Activated T-cell treated with anti-CD3 and anti-CD28 coated beads for 24 hours (primary cell): ENCODE measurements around the gene REEP3.
"Not testable (repeated sequence)": the region's sequence is repeated elsewhere in the genome, so short reads cannot be mapped to it uniquely, and the experiment has no call there.

ENCODE experiments used
- DNase-seq: peaks from one replicate; pipeline ENCODE4 v3.0.0-alpha.2; 2020; ENCODE audit warnings: low read depth

Gene REEP3

DNA sequence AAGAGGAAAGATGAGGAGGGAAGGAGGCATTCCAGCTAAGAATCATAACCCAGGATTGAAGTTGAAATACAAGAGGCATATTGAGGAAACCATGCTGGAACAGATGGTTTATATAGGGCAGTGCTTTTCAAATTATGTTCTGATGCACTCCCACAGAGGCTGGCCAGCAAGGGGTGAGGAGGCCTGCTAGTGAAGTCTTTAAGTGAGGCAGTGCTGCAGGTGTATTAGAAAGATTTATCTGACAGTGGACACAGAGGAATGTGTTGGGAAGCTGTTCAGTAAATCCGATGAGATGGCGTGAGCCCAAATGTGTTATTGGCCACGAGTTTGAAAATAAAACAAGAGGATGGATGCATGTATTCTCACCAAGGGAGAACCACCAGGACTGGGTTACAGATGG is 28.6 kb downstream of the REEP3 start:
- no peak for DNase-seq

DNA sequence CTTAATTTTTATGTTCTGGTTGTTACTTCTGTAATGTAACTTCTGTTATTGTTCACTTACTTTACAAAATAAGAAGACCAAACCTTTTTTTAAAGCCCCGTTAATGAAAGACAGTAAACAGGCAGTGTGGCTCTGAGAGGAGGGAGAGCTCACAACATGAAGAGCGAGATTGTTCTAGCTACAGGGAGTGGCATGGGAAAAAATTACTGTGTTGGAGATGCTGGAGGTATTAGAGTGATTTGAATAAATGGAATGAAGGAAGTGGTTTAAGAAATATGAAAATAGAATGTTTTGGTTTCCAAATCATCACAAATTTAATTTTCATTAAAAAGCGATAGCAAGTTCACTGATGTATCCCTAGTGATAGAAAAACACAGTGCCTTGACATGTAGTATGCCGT is 31.8 kb downstream of the REEP3 start:
- no peak for DNase-seq

DNA sequence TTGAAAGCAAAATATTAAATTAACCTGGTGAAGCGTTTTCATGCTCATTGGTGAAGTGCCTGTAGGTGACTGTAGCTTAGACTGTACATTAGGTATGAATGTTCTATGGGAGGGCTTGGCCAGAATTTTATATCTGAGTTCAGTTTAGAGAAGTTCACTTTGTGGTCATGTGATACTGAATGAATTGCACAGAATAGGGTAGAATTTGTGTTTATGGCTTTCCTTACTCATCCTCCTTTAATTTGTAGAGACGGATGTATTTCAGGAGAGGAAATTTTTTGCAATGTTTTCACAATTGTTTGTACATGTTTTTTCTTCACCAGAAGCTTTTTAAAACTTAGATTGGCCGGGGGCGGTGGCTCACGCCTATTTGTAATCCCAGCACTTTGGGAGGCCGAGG is 32.3 kb downstream of the REEP3 start:
- DNase-seq, result no peak

DNA sequence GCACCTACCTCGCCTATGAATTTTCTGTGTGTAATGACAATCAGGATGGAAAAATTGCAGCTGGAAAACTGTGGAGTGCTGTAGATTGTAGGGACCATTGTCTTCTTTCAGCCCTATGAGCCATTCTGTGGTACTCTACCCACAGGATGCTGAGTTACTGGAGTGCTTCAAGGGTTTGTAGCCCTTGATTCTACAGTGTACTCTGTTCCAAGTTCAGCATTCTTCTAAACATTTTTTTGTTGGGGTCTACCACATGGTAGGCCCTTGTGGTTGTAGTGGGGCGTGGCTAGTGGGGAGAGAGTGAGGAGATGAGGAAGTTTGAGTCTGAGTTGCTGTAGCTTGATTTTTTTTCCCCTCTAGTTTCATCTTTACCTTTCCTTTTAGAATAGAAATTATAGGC is 33.5 kb downstream of the REEP3 start:
- no peak for DNase-seq

DNA sequence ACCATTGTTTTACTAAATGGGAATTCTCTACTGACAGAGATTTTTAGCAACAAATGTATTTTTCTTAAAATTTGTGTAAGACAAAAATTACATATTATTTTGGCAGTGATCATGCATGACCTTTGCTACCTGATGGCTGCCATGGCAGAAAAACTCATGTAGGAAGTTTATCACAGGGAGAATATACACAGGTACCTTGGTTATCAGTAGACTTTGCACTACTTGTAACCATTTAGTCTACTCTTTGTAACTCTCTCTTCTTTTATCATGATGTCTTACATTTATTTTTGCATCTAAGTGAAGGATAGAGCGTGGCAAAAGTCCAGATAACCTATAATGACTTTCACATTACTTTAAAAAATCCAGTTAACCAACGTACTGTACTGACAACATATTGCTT is 34.1 kb downstream of the REEP3 start:
- no peak for DNase-seq

DNA sequence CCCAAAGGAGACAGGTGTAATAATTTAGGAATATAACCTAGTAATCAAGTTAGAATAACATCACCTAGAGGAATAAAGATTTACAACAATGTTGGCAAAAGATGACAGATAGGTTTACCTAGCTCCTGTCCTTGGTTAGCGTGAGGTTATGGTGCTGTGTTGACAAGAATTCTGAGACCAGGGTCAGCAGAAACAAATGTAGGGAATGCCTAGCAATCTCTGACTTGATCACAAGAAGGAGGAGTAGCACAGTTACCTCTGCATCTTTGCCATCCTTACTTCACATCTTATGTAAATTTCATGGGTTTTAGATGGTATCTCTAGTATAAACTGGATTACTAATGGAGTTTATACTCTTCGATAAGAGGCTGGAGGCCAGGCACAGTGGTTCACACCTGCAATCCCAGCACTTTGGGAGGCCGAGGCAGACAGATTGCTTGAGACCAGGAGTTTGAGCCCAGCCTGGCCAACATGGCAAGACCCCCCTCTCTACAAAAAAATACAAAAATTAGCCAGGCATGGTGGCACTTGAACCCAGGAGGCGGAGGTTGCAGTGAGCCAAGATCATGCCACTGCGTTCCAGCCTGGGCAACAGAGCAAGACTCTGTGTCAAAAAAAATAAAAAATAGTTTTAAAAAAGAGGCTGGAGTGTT is 37.1 kb downstream of the REEP3 start:
- no peak for DNase-seq

DNA sequence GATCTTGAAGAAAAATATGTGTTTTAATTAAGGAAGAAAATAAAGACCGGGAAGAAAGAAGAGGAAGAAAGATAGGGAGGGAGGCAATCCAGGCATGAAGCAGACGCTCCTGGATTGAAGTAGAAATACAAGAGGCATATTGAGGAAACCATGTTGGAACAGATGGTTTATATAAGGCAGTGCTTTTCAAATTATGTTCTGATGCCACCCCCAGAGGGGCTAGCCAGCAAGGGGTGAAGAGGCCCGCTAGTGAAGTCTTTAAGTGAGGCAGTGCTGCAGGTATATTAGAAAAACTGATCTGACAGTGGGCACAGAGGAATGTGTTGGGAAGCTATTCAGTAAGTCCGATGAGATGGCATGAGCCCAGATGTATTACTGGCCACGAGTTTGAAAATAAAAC is 40.1 kb downstream of the REEP3 start:
- DNase-seq, result no peak

DNA sequence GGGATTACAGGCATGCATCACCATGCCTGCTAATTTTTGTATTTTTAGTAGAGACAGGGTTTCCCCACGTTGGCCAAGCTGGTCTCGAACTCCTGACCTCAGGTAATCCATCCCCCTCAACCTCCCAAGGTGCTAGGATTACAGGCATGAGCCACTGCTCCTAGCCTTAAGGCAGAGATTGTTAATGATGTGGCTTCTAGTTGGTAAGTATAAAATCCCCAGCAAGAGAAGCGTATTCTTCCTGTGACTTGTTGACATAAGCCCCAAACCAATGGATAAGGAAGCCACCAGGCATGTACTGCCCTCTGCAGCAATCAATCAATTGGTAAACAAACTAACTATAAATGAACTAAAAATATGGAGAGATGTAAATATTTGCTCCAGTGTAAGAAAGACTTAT is 41.2 kb downstream of the REEP3 start:
- no peak for DNase-seq

DNA sequence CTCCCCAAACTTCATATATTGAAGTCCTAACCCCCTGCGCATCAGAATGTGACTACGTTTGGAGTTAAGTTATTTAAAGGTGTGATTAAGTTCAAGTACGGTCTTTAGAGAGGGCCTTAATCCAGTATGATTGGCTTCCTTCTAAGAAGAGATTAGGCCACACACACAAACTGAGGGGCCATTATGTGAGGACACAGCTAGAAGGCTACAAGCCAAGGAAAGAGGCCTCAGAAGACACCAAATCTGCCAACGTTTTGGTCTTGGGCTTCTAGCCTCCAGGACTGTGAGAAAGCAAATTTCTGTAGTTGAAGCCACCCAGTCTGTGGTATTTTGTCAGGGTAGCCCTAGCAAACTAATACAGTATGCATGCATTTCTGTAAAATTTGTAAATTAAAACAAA is 41.7 kb downstream of the REEP3 start:
- DNase-seq, result no peak

DNA sequence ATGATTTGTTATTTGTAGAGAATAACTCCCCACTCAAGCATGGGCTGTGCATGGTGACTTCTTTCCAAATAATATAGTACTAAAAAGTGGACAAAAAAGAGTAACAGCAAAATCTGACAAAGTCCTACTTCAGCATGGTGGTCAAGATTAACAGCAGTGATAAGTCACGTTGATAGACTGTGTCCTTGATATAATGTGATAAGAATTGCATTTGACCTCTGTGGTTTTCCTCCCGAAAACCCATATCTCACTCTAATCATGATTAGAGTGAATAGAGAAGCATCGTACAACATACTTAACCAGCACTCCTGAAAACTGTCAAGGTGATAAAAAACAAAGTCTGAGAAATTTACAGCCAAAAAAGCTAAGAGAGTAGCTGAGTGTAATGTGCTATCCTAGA is 42.4 kb downstream of the REEP3 start:
- DNase-seq, result no peak

DNA sequence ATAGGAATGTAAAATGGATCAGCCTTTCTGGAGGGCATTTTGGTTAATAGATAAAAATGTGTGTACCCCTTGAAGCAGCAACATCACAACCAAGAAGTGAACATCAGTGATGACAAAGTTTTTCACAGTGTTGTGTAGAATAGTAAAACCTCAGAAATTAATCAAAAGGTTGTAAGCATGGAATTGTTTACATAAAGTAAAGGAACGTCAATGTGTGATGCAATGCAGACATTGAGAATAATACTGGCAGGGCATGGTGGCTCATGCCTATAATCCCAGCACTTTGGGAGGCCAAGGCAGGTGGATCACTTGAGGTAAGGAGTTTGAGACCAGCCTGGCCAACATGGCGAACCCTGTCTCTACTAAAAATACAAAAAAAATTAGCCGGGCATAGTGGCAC is 43.5 kb downstream of the REEP3 start:
- DNase-seq, result not testable (repeated sequence)

DNA sequence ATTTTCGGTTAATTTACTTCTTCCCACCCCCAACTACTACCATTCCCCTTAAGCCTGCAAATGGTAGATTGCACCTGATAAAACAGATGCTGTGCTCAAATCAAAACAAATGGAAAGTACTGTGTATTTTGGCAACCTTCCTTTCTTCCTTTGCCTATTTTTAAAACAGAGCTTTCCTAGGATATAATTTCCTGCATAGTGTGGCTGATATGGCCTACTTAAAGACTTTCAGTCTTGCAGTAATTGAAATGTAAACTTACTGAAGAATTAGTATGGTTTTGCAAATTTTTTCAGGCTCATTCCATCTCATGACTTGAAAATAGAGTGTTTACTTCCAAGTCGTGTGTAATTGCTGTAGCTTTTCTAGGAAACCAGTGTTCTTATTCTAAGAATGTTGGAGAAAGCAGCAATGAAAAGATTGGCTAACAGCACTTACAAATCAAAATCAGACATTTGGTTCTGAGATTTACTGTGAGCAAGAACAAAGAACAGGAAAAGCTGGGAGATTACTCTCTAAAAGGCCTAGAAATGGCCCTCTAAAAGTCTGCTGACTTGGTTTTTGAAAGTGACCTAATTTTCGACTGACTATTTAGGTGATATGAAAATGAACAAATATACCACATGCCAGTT is 52.0 kb downstream of the REEP3 start:
- no peak for DNase-seq

DNA sequence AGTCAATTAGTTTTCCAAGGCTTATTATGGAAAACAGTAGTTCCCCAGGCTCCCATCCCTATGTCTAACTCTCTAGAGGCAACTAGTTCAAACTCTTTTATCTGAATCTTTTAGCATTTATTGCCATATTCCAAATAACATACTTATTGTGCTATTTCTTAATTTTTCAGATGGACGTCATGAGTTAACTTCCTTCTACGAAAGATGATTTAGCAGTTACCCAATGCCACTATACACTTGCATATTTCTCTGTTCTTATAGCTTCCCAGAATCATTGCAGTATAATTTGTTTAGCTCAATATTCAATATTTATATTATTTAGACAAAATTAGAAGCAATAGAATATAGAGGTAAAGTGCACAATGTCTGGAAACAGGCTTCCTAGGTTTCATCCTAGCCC is 52.8 kb downstream of the REEP3 start:
- no peak for DNase-seq

DNA sequence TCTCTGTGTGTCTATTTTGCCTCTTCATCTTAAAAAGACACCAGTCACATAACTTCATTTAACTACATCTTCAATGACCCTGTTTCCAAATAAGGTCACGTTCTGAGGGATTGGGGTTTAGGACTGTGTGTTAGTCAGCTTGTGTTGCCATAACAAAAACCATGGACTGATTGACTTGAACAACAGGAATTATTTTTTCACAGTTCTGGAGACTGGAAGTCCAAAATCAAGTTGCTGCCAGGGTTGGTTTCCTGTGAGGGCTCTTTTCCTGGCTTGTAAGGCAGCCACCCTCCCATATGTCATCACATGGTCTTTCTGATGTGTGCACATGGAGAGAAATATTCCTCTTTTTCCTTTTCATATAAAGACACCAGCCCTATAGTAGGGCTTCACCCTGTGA is 55.3 kb downstream of the REEP3 start:
- no peak for DNase-seq

DNA sequence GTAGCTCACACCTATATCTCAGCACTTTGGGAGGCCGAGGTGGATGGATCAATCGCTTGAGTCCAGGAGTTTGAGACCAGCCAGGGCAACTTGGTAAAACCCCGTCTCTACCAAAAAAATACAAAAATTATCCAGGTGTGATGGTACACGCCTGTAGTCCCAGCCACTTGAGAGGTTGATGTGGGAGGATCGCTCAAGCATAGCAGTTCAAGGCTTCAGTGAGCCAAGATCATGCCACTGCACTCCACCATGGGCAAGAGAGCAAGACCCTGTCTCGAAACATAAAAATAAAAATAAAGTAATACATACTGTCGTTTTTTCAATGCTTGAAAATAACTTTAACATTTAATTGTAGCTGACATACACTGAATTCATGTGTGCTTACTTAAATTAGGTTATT is 57.3 kb downstream of the REEP3 start:
- DNase-seq, result no peak

DNA sequence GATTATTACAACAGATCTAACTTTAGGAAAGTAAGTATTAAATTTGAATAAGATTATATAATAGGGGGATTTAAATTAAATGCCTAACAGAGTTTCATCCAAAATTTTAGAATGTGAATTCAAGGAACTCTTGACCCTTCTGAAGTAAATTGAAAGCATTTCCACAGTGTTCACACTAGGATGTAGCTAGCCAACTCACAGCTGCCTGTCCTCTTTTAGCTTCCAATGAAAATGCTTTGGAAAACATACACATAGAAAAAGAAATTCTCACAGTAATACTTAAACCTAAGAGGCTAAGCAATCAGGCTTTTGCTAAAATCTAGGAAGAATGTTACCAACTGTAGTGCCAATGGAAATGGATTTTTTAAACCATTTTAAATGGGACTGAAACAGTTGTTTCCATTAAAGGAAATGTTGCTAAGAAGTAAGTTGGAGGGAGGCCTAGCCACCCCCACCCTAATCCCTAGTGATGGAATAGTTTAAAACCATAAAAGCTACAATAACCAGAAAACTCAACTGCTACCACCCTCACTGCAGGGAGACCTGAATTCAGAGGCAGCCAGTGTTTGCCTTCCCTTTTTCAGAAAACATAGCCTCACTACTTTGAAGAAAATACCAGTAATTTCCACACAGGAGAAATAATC is 58.3 kb downstream of the REEP3 start:
- DNase-seq, result no peak

DNA sequence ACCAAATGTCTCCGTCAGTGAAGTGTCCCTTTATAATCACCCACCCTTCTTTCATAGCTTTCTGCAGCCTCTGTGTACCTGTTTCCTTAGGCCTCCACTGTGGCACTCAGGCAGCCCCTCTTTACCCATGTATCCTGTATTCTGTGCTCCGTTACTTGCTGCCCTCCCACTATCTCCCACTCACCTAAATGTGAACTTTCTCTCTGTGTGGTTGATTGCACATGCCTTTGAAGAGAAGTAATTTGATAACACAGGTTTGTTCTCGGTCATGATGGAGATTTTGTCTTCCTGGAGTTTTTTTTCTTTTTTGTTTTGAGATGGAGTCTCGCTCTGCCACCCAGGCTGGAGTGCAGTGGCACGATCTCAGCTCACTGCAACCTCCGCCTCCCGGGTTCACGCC is 61.5 kb downstream of the REEP3 start:
- no peak for DNase-seq

DNA sequence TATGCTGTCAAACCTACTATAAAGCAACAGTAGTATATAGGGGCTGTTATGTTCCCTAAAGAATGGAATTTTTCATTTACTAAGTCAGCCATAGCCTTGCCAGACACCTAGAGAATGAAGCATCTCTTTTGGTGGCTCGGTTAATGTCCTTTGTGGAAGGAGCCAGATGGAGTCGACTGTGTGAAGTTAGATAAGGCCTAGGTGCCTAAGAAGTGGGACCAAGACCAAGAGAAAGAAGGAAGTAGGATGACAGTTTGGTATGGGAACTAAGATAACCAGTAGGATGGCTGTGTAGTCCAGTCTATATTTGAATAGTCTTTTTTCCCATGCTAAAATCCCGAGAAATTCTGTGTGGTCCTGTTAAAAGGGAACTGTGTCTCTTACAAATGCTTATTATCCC is 62.2 kb downstream of the REEP3 start:
- no peak for DNase-seq

DNA sequence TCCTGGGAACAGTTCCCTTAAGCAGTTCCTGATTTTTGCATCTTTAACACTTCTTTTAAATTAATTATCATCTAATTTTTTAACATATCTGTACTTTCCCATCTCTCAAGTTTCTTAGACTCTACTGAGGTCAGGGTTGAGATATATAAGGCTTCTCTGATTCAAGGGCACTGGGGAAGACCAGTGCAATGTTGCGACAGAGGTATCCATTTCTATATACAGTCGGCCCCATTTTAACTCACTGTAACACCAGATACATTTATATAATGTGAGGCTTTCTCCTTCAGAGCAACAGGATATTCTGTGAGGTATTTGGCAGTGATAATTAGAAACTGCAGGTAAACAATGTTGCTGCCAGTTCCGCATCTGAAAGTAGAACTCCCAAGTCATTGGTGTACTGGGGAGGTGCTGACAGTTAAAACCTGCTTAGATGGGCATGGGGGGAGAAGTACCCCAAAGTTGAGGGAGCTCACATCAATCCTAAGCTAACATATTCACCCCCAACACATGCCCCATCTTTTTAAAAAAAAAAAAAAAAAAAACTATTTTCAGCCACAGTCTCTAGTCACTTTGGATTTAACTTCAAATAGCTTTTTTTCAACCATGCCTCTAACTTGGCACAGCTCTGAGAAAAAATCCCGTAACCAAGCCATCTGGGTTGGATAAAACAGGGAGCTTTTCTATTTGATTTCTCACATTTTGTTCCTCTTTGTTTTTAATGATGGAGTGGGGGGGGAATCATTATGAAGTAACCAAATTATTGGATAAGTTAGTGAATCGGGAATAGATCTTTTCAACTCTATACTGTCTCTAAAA is 62.9 kb downstream of the REEP3 start:
- DNase-seq, result no peak

DNA sequence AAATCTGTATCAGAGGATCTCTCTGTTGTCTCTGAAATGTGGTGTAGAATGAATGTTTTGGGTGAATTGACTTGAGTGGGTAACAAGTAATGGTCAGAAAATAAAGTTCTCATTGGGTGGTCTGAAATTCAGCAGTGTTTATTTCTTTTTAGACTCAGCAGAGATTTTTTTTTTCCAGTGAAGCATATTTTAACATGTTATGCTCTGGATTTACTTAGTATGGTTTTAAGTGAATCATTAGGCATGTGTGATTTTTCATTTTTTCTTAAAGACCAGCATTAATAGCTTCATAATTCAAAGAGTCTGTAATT is 63.5 kb downstream of the REEP3 start:
- DNase-seq, result no peak

DNA sequence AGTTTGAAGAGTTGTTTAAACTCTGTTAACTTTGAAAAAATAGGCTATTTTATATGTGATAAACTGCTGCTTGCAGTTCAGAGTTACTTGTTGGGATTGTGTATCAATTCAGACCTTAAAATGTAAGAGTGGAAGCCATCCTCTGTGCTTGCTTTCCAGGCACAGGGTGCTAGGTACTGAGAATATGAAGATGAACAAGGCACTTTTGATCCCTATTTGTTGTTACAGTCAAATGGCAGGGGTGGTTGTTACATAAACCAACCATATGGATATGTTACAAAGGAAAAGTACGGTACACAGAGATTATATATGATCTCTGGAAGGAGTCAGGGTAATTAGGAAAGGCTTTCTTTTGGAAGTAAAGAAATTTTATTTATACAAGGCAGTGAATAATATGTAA is 63.8 kb downstream of the REEP3 start:
- DNase-seq, result no peak

DNA sequence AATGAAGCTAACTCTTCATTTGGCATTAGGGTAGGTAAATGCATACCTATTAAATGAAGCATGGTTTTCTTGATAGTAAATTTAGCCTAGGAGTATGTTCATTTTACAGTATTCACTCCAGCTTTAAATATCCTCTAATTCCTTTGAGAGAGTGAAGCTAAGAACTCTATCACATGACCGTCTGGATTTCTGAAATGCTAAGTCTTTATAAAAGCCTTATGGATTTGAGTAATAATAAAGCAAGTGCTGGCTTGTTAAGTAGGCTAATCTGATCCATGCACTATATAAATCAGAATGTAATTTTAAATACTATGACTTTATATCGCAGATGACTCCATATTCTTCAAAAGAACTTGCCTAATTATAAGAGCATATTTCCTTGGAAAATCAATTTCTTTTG is 64.8 kb downstream of the REEP3 start:
- no peak for DNase-seq

DNA sequence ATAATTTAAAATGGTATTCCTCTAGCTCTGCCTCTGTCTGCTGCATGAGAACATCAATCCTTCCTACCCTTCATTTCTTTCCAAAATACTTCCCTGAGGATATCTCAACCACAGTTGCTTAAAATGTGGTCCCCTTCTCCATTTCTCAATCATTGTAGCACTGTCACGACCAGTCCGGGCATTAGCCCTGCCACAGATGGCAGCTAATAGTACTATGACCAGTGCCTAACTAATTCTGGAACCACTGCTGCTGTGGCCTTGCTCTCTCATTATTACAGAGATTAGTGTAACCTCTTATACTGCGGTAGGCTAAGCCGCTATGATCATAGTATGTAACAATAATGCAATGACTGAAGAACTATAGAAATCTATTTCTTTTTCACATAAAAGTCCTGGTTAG is 66.0 kb downstream of the REEP3 start:
- DNase-seq, result no peak
